Measurements from ENCODE around the gene MBD3.

MBD3 gene

GRCh38 chr19:1572795-1573194 lies 19.9 kb downstream of the MBD3 start:
- no peak for TF ChIP-seq CTCF (conservative IDR thresholded peaks at IDR 0.05; ENCODE audit: low read depth, low read length)
- H3K4me3 ChIP-seq (ENCODE audit: low read length): no peak overlapping the region
- DNase-seq (ENCODE audit: low read depth): no peak

GRCh38 chr19:1571358-1571757 lies 21.3 kb downstream of the MBD3 start:
- no peak for TF ChIP-seq CTCF (conservative IDR thresholded peaks at IDR 0.05; ENCODE audit: low read depth, low read length)
- DNase-seq (ENCODE audit: low read depth): no peak
- H3K4me3 ChIP-seq (ENCODE audit: low read length): no peak overlapping the region

GRCh38 chr19:1570836-1571235 lies 21.8 kb downstream of the MBD3 start:
- no peak for TF ChIP-seq CTCF (conservative IDR thresholded peaks at IDR 0.05; ENCODE audit: low read depth, low read length)
- DNase-seq (ENCODE audit: low read depth): no peak

GRCh38 chr19:1569997-1570396 lies 22.7 kb downstream of the MBD3 start:
- DNase-seq (ENCODE audit: low read depth): no peak
- H3K4me3 ChIP-seq (ENCODE audit: low read length): no peak overlapping the region
- no peak for TF ChIP-seq CTCF (conservative IDR thresholded peaks at IDR 0.05; ENCODE audit: low read depth, low read length)

More at GRCh38 chr19:1570836-1571235, 21.8 kb downstream of the MBD3 start:
- no peak overlapping the region for H3K4me3 ChIP-seq (ENCODE audit: low read length)

- no peak for TF ChIP-seq CTCF (conservative IDR thresholded peaks at IDR 0.05; ENCODE audit: low read depth, low read length)
- no peak for DNase-seq (ENCODE audit: low read depth)
- peak within 1 kb of the TSS; percentile 79 for H3K4me3 ChIP-seq (ENCODE audit: low read length)
These were observed 24.2 kb downstream of the MBD3 start, which contains the start of gene MEX3D for GRCh38 chr19:1568320-1569019. Gene MEX3D (minus strand): TSS chr19:1568325. CDS start chr19:1568058, 267 bp downstream.

GRCh38 chr19:1567848-1568227 lies 24.8 kb downstream of the MBD3 start:
- TF ChIP-seq CTCF (conservative IDR thresholded peaks at IDR 0.05; ENCODE audit: low read depth, low read length): no peak
- peak overlapping the region; percentile 79 for H3K4me3 ChIP-seq (ENCODE audit: low read length)
- DNase-seq (ENCODE audit: low read depth): no peak

GRCh38 chr19:1567116-1567847 lies 25.4 kb downstream of the MBD3 start:
- DNase-seq (ENCODE audit: low read depth): no peak
- H3K4me3 ChIP-seq (ENCODE audit: low read length): peak overlapping the region; percentile 79
- TF ChIP-seq CTCF (conservative IDR thresholded peaks at IDR 0.05; ENCODE audit: low read depth, low read length): no peak

All from retinal pigment epithelial cell (primary cell).